ENCODE results near the gene UBE2L3.
"Not testable (repeated sequence)": the region's sequence is repeated elsewhere in the genome, so short reads cannot be mapped to it uniquely, and the experiment has no call there.

The UBE2L3 gene

GRCh38 chr22:21573293-21573734 lies 5.8 kb downstream of the UBE2L3 start:
- no peak for DNase-seq

- no peak for DNase-seq
These were observed 6.4 kb downstream of the UBE2L3 start for GRCh38 chr22:21573750-21574494.

GRCh38 chr22:21579474-21579851 lies 11.9 kb downstream of the UBE2L3 start:
- DNase-seq, result no peak

GRCh38 chr22:21580623-21581007 lies 13.1 kb downstream of the UBE2L3 start:
- not testable (repeated sequence) for DNase-seq

- not testable (repeated sequence) for DNase-seq
These were observed 13.6 kb downstream of the UBE2L3 start for GRCh38 chr22:21581009-21581713.

- DNase-seq, result no peak
These were observed 15.6 kb downstream of the UBE2L3 start for GRCh38 chr22:21582801-21583740.

- no peak for DNase-seq
These were observed 17.9 kb downstream of the UBE2L3 start for GRCh38 chr22:21585389-21585788.

GRCh38 chr22:21587803-21588611 lies 20.5 kb downstream of the UBE2L3 start:
- DNase-seq, result no peak

GRCh38 chr22:21589396-21589795 lies 21.9 kb downstream of the UBE2L3 start:
- DNase-seq, result no peak

- DNase-seq, result no peak
These were observed 23.5 kb downstream of the UBE2L3 start for GRCh38 chr22:21590809-21591641.

GRCh38 chr22:21591695-21592094 lies 24.2 kb downstream of the UBE2L3 start:
- DNase-seq, result no peak

GRCh38 chr22:21592422-21592821 lies 24.9 kb downstream of the UBE2L3 start:
- no peak for DNase-seq

- no peak for DNase-seq
These were observed 26.1 kb downstream of the UBE2L3 start for GRCh38 chr22:21593406-21594232.

GRCh38 chr22:21594865-21595452 lies 27.4 kb downstream of the UBE2L3 start:
- no peak for DNase-seq

GRCh38 chr22:21596356-21597135 lies 29.0 kb downstream of the UBE2L3 start:
- DNase-seq, result not testable (repeated sequence)

GRCh38 chr22:21598302-21598701 lies 30.8 kb downstream of the UBE2L3 start:
- no peak for DNase-seq

- no peak for DNase-seq
These were observed 31.8 kb downstream of the UBE2L3 start for GRCh38 chr22:21599053-21599893.

- no peak for DNase-seq
These were observed 35.1 kb downstream of the UBE2L3 start for GRCh38 chr22:21602579-21602978.

Measured in GOT3 (cell line).